ENCODE results near the gene ZFAND3.

DNA sequence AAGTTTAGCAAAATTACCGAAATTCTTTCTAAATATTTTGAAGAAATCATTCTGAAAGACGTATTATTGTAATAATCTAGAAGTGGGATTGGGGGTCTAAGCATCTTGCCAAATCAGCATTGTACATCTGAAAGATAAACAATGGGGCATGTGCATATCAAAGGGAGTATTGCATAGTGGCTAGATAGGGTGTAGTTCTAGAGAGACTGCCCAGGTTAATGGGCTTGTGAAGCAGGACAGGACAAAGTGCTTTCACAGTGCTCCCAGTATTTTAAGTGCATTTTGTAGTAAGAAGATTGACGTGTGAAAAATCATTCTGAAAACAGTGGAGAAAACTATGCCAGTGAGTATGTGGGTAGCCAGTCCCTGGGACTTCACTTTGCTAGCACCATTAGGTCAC is 236.8 kb downstream of the ZFAND3 start:
- TF ChIP-seq, protein P1, sequence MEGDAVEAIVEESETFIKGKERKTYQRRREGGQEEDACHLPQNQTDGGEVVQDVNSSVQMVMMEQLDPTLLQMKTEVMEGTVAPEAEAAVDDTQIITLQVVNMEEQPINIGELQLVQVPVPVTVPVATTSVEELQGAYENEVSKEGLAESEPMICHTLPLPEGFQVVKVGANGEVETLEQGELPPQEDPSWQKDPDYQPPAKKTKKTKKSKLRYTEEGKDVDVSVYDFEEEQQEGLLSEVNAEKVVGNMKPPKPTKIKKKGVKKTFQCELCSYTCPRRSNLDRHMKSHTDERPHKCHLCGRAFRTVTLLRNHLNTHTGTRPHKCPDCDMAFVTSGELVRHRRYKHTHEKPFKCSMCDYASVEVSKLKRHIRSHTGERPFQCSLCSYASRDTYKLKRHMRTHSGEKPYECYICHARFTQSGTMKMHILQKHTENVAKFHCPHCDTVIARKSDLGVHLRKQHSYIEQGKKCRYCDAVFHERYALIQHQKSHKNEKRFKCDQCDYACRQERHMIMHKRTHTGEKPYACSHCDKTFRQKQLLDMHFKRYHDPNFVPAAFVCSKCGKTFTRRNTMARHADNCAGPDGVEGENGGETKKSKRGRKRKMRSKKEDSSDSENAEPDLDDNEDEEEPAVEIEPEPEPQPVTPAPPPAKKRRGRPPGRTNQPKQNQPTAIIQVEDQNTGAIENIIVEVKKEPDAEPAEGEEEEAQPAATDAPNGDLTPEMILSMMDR (IDR thresholded peaks at IDR 0.05 in 4 of 5, conservative IDR thresholded peaks at IDR 0.05 in 1 of 5) = no peak
- no peak for TF ChIP-seq POLR2A (IDR thresholded peaks at IDR 0.05)

Measured in gastrocnemius medialis (tissue), 4 donors.